CD4-positive, alpha-beta T cell (primary cell): ENCODE measurements around the gene CFI. TPM values are rescaled to one million over a fixed set of nuclear protein-coding genes. Genes with fewer than 3 reads are reported as not detected.

ENCODE experiments used
- ATAC-seq: fragments of 200-7000 bp; cut with Tn5 transposase; one replicate; pipeline ENCODE4 v1.10.0; 2022; ENCODE audit warnings: mild to moderate bottlenecking; ENCODE audit not compliant: poor library complexity
- CTCF ChIA-PET: fragments of 350-600 bp; sonication (Branson Sonifier 250); formaldehyde crosslinking; loops from one replicate; lab custom pipeline; 2021; ENCODE audit warnings: antibody characterized with exemption, inconsistent platforms; lab: Charles Lee
- POLR2A ChIA-PET: fragments of 350-600 bp; sonication (Branson Sonifier 250); formaldehyde crosslinking; loops from one replicate; lab custom pipeline; 2021; ENCODE audit warnings: antibody characterized with exemption, inconsistent platforms; lab: Charles Lee
- DNase-seq, 14 experiments: peaks; one replicate each; pipeline ENCODE4 v3.0.0-alpha.2; 2013 to 2020; ENCODE audit warnings: mixed read lengths in 2 of 14
- H3K27ac ChIP-seq, 2 donors: one replicate each; pipeline versions ENCODE4 v1.5.1 to v1.7.0; 2013; ENCODE audit warnings: low read length in 2 of 2, low read depth in 1 of 2, mild to moderate bottlenecking in 1 of 2
- H3K27me3 ChIP-seq, 2 experiments: 1 replicate in 1 of 2; 2 replicates in 1 of 2; pipeline versions ENCODE4 v1.6.1 to v1.7.0; 2013; ENCODE audit warnings: low read length in 2 of 2, control low read depth in 1 of 2, mild to moderate bottlenecking in 1 of 2, moderate library complexity in 1 of 2; ENCODE audit not compliant: insufficient read depth in 2 of 2, control insufficient read depth in 1 of 2
- H3K36me3 ChIP-seq: one replicate; pipeline ENCODE4 v1.6.1; 2013; ENCODE audit warnings: low read length, control low read depth; ENCODE audit not compliant: insufficient read depth
- H3K4me1 ChIP-seq: one replicate; pipeline ENCODE4 v1.6.1; 2013; ENCODE audit warnings: low read length, control low read depth; ENCODE audit not compliant: insufficient read depth
- H3K4me3 ChIP-seq: one replicate; pipeline ENCODE4 v1.5.1; 2013; ENCODE audit warnings: mild to moderate bottlenecking, low read length, moderate library complexity
- H3K9me3 ChIP-seq, 2 experiments: 1 replicate in 1 of 2; 2 replicates in 1 of 2; pipeline versions ENCODE4 v1.6.1 to v1.7.0; 2013; ENCODE audit warnings: low read length in 2 of 2, mild to moderate bottlenecking in 2 of 2, control low read depth in 1 of 2, moderate library complexity in 1 of 2; ENCODE audit not compliant: control insufficient read depth in 1 of 2, insufficient read depth in 1 of 2
- H3K27ac Mint-ChIP-seq: one replicate; pipeline ENCODE4 v1.8.0; 2020; ENCODE audit warnings: mixed read lengths
- H3K27me3 Mint-ChIP-seq: one replicate; pipeline ENCODE4 v1.8.0; 2021; ENCODE audit warnings: mixed read lengths
- H3K36me3 Mint-ChIP-seq: one replicate; pipeline ENCODE4 v1.8.0; 2021; ENCODE audit warnings: low read depth, mixed read lengths
- H3K4me1 Mint-ChIP-seq: one replicate; pipeline ENCODE4 v1.8.0; 2021; ENCODE audit warnings: low read depth, mixed read lengths
- H3K4me3 Mint-ChIP-seq: one replicate; pipeline ENCODE4 v1.8.0; 2020; ENCODE audit warnings: mild to moderate bottlenecking, mixed read lengths
- H3K9me3 Mint-ChIP-seq: one replicate; pipeline ENCODE4 v1.8.0; 2020; ENCODE audit warnings: mixed read lengths
- intact Hi-C, 2 experiments: fragments of 100-400 bp; cut with DNase I in 1 of 2; cut with micrococcal nuclease in 1 of 2; formaldehyde crosslinking; loops; one replicate each; pipeline versions ENCODE4 v1.15.1 to v1.9.0; 2023 to 2025; cut with DNase I, micrococcal nuclease
- total RNA-seq, 174 experiments: library from RNA in 2 of 174; stranded (reverse) in 2 of 174; gene quantifications; one replicate each; pipeline ENCODE4 v1.2.3 and lab custom pipeline; 2021 to 2026
- TF ChIP-seq, protein P1 (sequence below): fragments of 200-600 bp; IDR thresholded peaks from one replicate; pipeline ENCODE4 v1.8.0; 2022; ENCODE audit warnings: antibody characterized with exemption, mild to moderate bottlenecking

The CFI gene
- total RNA-seq, 2 experiments from 2014 or later = not detected

- Mint-ChIP-seq H3K36me3 (no peaks in the 10 kb centered on the region), H3K4me1 (no peaks in the 10 kb centered on the region), H3K27ac (no peak overlapping the region), H3K9me3 (no peaks in the 10 kb centered on the region), H3K4me3 (no peak overlapping the region), H3K27me3 (no peaks in the 10 kb centered on the region)
- H3K27ac ChIP-seq = no peak overlapping the region
- ATAC-seq (no peak), DNase-seq (no peak)
- CTCF ChIA-PET = no interaction called here
- no peaks in the 10 kb centered on the region for H3K4me1 ChIP-seq
- intact Hi-C loops = no loop called here
- TF ChIP-seq, protein P1, sequence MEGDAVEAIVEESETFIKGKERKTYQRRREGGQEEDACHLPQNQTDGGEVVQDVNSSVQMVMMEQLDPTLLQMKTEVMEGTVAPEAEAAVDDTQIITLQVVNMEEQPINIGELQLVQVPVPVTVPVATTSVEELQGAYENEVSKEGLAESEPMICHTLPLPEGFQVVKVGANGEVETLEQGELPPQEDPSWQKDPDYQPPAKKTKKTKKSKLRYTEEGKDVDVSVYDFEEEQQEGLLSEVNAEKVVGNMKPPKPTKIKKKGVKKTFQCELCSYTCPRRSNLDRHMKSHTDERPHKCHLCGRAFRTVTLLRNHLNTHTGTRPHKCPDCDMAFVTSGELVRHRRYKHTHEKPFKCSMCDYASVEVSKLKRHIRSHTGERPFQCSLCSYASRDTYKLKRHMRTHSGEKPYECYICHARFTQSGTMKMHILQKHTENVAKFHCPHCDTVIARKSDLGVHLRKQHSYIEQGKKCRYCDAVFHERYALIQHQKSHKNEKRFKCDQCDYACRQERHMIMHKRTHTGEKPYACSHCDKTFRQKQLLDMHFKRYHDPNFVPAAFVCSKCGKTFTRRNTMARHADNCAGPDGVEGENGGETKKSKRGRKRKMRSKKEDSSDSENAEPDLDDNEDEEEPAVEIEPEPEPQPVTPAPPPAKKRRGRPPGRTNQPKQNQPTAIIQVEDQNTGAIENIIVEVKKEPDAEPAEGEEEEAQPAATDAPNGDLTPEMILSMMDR = no peak
- no peaks in the 10 kb centered on the region for H3K36me3 ChIP-seq
- H3K4me3 ChIP-seq = no peak overlapping the region
- H3K9me3 ChIP-seq = no peaks in the 10 kb centered on the region
- no peaks in the 10 kb centered on the region for H3K27me3 ChIP-seq
- POLR2A ChIA-PET = no interaction called here
Measured at GRCh38 chr4:109748114-109748513, 53.7 kb downstream of the CFI start.

- no peaks in the 10 kb centered on the region for H3K9me3 Mint-ChIP-seq
- no peak for DNase-seq
- ATAC-seq = no peak
- CTCF ChIA-PET = no interaction called here
- no peak overlapping the region for H3K4me3 ChIP-seq
- H3K9me3 ChIP-seq = no peaks in the 10 kb centered on the region
- H3K27me3 Mint-ChIP-seq = no peaks in the 10 kb centered on the region
- TF ChIP-seq, protein P1 = no peak
- no peak overlapping the region for H3K27ac ChIP-seq
- intact Hi-C loops = no loop called here
- no peaks in the 10 kb centered on the region for H3K27me3 ChIP-seq
- no peaks in the 10 kb centered on the region for H3K36me3 ChIP-seq
- no peaks in the 10 kb centered on the region for H3K4me1 ChIP-seq
- POLR2A ChIA-PET = interaction anchor here (1.0 kb wide), 1 partner anchor 10 kb away, joined by 3 read pairs; no protein-coding TSS in a partner anchor
- no peak overlapping the region for H3K27ac Mint-ChIP-seq
- H3K36me3 Mint-ChIP-seq = no peaks in the 10 kb centered on the region
- no peaks in the 10 kb centered on the region for H3K4me1 Mint-ChIP-seq
- H3K4me3 Mint-ChIP-seq = no peak overlapping the region
Measured at GRCh38 chr4:109746728-109747127, 55.1 kb downstream of the CFI start.

DNA sequence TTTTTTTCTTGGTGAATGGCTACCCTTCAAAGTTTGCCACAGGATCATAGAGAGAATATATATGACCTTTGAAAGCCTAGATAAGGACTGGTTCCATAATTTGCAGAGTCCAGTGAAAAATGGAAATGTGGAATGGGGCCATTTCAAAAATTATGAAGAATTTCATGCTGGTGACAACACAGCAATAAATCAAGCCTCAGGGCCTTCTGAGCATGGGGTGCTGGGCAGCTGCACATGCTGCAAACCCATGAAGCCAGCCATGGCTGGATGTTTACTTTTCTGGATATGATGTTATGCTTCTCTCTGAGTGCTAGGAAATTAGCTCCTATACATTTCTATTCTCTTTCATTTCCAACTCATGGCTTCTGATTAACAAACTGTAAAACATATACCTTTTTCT, 56.0 kb downstream of the CFI start:
- intact Hi-C loops = no loop called here

More for the DNA sequence above, 56.0 kb downstream of the CFI start:
- DNase-seq (no peak), ATAC-seq (no peak)
- Histone ChIP-seq H3K27me3 (no peaks in the 10 kb centered on the region), H3K36me3 (no peaks in the 10 kb centered on the region), H3K9me3 (no peaks in the 10 kb centered on the region), H3K4me1 (no peaks in the 10 kb centered on the region), H3K4me3 (no peak overlapping the region), H3K27ac (no peak overlapping the region)
- TF ChIP-seq, protein P1 = no peak
- Mint-ChIP-seq H3K4me1 (no peaks in the 10 kb centered on the region), H3K27ac (no peak overlapping the region), H3K9me3 (no peaks in the 10 kb centered on the region), H3K36me3 (no peaks in the 10 kb centered on the region), H3K27me3 (no peaks in the 10 kb centered on the region), H3K4me3 (no peak overlapping the region)
- ChIA-PET CTCF (no interaction called here), POLR2A (no interaction called here)
